ENCODE measurements around the gene CEMP1.

Gene CEMP1

DNA sequence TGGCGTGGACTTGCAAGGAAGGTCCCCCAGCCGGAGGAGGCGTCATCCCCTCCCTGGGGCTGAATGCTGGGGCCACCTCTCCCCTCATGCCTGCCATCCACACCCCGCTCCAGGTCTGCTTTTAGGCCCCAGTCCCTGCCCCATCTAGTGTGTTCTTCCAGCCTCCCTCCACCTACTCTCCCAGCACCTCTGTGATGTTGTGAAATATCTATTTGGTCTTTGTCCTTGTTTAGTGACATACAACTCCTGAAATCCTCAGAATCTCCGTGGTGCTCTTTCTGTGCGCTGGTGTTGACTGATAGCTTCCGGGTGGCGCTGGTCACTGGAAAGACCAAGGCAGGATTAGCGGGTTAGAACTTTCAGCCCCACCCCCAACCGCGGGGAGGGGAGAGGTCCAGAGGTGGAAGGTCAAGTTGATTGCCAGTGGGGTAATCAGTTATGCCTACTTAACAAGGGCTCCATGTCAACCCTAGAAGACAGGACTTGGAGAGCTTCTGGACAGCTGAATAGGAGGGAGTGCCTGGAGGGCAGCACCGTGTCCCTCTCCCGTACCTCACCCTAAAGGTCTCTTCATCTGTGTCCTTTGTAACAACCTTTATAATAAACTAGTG is 46.2 kb downstream of the CEMP1 start:
- DNase-seq (ENCODE audit: low read depth in 2 of 2) = no peak

DNA sequence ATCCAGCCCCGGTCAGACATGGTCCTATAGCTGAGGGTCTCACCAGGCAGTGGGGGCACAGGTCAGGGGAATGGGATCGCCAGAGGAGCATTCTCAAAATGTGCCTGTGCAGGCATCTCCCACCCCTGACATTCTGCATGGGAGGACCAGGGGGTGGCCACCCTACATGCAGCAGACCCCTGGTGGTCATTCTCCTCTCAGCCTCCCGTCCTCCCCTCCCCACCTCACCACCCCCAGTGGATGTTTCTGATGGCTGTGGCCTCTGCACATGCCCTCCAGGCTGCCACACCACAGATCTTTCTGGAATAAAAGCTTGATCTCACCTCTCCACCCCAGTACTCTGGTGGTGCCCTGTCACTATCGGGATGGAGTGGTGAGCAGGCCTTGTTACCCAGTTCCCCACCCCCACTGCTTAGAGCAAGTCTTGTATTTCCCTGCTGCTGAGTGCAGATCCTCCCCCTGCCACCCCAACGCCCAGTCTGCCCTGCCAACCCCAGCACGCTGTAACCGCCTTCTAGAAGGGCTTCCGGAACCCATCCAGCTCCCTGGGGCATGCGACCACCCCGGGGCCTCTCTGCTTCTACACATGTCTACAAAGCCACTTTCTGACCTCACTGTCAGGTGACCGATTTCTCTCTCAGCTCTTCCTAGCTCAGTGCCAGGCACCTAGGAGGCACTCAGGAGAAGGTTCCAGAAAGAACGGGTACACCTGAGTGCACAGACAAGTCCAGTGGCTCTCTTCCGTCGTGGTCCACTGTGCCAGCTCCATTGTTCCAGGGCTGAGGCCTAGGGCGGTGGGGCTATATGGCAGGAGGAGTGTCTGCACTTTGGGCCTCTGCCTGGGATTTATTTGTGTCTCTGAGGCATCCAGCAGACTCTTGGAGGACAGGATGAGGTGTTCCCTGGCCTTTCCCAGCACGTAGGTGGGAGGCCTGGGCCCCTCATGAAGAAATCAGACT is 47.0 kb downstream of the CEMP1 start:
- no peak for DNase-seq (ENCODE audit: low read depth in 2 of 2)

DNA sequence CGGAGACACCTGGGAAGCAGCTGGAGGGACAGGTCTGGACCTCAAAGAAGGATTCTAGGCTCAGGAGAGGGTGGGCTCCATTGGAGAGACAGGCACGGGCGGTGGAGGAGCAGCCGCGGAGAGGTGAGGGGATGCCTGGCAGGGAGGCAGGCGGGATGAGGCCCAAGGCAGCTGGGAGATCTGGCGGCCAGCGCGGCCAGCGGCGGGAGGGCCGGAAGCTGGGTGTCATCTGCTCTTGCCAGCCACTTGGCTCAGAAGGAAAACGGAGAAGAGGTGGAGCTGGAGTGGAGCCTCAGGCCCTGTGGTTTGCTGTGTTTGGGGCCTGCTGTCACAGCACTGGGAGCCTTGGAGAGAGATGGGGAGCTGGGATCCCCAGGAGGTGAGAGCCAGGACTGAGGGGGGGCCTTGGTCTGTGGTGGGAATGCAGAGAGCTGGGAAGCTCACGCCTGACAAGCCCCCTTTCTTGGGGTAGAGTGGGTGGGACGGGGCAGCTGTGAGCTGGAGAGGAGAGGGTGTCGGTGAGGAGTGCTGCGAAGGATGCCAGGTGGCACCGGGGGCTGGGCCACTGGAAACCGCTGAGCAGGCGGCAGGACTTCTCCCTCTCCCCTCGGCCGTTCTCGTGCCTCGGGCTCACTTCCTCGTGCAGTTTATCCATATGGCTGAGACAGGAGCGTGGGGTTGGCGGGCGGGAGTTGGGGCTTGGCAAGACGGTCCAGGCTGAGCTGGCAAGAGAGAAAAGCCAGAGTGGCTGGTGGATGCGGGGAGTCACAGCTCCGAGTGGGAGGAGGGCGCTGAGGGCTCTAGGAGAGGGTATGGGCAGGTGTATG is 48.3 kb downstream of the CEMP1 start:
- DNase-seq (ENCODE audit: low read depth in 2 of 2) = no peak

DNA sequence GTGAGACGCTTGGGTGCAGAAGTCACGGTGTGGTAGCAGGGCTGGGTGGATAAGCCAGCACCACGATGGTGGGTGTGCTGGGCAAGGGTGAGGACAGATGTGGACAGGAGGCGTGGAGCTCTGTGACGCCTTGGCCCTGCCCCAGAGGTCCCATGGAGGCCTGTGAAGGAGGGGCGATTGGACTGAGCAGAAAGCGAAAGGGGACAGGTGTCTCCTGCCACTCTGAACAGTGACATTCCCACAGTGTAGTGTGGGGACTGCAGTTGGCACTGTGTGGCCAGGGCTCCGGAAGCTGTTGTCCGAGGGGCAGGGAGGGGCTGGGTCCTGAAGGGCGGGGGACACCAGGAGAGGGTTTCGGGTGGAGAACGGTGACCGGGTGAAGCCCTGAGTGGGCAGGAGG is 49.0 kb downstream of the CEMP1 start:
- DNase-seq (ENCODE audit: low read depth in 2 of 2) = no peak

DNA sequence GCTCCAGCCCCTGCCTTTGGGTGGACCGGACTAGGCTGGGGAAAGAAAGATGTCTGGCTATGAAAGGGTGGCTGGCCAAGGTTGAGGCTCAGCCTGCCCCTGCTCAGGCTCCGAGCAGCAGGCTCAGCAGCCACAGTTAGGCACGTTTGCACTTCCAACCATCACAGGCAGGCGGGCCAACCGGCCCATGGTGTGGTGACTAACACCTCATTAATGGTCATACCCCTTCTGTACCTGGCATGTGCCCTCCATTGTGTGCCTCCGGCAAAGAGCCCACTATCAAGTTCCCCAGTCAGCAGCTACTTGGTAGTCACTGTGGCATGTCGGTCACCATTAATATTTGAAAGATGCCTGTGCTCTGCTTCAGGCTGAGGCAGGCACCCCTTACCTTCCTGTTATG is 49.5 kb downstream of the CEMP1 start:
- no peak for DNase-seq (ENCODE audit: low read depth in 2 of 2)

DNA sequence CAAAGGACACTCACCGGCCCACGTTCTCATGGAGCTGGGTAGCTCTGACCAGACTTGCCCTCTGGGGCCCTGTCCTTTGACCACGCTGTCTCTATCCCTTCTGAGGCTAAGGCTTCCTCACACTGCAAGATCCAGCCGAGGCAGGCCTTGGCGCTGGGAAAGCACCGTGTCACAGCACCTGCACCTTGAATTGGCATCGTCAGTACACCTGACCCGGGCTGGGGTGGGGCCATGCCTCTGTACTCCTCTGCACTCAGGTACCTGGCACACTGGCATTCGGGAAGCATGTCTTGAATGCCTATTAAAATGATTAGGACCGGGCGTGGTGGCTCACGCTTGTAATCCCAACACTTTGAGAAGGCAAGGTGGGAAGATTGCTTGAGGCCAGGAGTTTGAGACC is 50.3 kb downstream of the CEMP1 start:
- DNase-seq (ENCODE audit: low read depth in 2 of 2) = no peak

Measured in stimulated activated CD8-positive, alpha-beta memory T cell treated with anti-CD3 and anti-CD28 coated beads, Interleukin-15, amount 100 ng/mL, for 48 hours (primary cell).